Peyer's patch (tissue), 4 donors: ENCODE results near the gene RASA3.

ENCODE experiments used
- POLR2A ChIP-seq, 2 donors: fragments of 450-650 bp; IDR thresholded peaks; one replicate each; pipeline ENCODE4 v1.5.1; 2017; ENCODE audit warnings: antibody characterized with exemption in 2 of 2, mild to moderate bottlenecking in 2 of 2, moderate library complexity in 2 of 2
- TF ChIP-seq, protein P1 (sequence below), 6 experiments: fragments of 450-650 bp in 4 of 6; fragments of 200-600 bp in 2 of 6; sonication (generic) in 1 of 6; IDR thresholded peaks; one replicate each; pipeline ENCODE4 v1.5.1; 2017 to 2019; ENCODE audit warnings: antibody characterized with exemption in 6 of 6, mild to moderate bottlenecking in 3 of 6, moderate library complexity in 1 of 6

DNA sequence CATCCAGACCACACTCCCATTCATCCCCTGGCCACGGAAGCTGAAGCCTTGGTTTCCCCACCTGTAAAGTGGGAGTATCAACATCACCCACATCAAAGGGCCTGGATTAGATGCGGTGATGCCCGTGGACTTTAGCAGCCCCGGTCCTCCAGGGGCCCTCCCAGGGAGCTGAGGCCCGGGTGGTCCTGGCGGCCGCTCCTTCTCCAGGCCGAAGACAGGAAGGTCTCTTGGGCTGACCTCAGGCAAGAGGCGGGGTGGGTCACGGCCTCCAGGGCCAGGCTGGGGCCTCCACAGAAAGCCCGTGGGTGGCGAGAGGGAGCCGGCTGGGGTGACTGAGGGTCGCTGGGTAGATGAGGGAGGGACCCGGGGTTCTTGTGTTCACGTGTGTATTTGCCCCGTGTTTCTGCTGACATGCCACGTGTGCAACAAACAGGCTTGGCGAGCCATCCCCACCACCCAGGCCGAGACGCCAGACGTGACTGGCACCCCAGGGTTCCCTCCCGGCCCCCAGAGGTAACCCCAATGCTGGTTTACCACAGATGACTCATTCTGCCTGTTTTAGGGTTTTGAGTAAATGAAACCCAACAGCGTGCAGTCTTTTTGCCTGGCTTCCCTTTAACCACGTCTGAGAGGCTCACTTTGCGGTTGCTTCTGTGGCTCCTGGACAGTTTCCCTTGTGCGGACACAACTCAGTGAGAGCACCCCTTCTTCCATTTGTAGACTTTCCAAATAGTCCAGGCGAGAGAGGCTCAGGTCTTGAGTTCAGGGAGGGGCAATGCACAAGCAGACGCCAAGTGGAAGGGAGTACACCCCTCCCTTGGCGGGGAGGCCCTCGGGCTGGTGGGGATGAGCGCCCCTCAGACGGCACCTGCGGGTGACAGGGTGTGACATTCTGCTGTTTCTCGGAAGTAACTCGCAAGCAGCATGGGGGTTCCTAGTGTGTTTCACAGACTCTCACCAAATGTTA is 201.5 kb downstream of the RASA3 start:
- TF ChIP-seq, protein P1, sequence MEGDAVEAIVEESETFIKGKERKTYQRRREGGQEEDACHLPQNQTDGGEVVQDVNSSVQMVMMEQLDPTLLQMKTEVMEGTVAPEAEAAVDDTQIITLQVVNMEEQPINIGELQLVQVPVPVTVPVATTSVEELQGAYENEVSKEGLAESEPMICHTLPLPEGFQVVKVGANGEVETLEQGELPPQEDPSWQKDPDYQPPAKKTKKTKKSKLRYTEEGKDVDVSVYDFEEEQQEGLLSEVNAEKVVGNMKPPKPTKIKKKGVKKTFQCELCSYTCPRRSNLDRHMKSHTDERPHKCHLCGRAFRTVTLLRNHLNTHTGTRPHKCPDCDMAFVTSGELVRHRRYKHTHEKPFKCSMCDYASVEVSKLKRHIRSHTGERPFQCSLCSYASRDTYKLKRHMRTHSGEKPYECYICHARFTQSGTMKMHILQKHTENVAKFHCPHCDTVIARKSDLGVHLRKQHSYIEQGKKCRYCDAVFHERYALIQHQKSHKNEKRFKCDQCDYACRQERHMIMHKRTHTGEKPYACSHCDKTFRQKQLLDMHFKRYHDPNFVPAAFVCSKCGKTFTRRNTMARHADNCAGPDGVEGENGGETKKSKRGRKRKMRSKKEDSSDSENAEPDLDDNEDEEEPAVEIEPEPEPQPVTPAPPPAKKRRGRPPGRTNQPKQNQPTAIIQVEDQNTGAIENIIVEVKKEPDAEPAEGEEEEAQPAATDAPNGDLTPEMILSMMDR (IDR thresholded peaks at IDR 0.05): no peak
- TF ChIP-seq POLR2A (IDR thresholded peaks at IDR 0.05): no peak
